GM12891 (cell line): ENCODE data around the gene TENT4B.

Experiments
- PAX5 ChIP-seq: IDR thresholded peaks from 2 replicates; pipeline ENCODE4 v1.6.1; 2011; ENCODE audit warnings: low read length, moderate library complexity, mild to moderate bottlenecking; ENCODE audit not compliant: insufficient read depth, severe bottlenecking
- POLR2A ChIP-seq: IDR thresholded peaks from 2 replicates; pipeline ENCODE4 v1.6.1; 2011; ENCODE audit warnings: low read depth, low read length, control low read depth
- POLR2AphosphoS5 ChIP-seq: IDR thresholded peaks from 2 replicates; pipeline ENCODE4 v1.6.1; 2011; ENCODE audit warnings: low read depth, low read length, control low read depth
- POU2F2 ChIP-seq: IDR thresholded peaks from 2 replicates; pipeline ENCODE4 v1.6.1; 2011; ENCODE audit warnings: low read depth, mild to moderate bottlenecking, control low read depth, low read length, moderate library complexity
- SPI1 ChIP-seq: IDR thresholded peaks from 2 replicates; pipeline ENCODE4 v1.6.1; 2011; ENCODE audit warnings: low read depth, low read length, control low read depth
- TAF1 ChIP-seq: IDR thresholded peaks from 2 replicates; pipeline ENCODE4 v1.6.1; 2011; ENCODE audit warnings: low read depth, low read length, control low read depth

DNA sequence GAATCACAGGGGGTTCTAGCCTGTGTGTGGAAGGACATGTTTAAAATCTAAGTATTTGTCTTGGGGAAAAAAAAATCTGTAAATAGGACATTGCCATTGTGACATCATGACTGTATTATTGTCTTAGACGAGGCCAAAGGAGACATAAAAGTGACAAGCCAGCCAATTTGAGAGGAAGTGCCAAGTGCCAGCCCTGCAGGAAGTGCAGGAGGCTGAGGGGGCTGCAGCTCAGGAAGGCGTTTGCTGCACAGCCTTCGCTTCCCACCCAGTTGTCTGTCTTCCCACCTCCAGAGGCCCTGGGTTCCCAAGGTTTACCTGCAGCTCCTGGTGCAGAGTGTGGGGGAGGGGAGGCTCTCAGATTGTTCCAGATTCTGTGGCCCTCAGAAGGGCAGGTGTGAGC lies 114.5 kb downstream of the TENT4B start:
- TF ChIP-seq POLR2A (no peak), POLR2AphosphoS5 (no peak), TAF1 (no peak), SPI1 (peak; percentile 61; the same call in 1 of the 2 replicates), PAX5 (no peak), POU2F2 (no peak)
